HEK293 (cell line): ENCODE results near the gene CDRT4.

ENCODE experiments used
- CTCF ChIA-PET: fragments of 350-600 bp; formaldehyde crosslinking; extraction: SDS; loops from one replicate; lab custom pipeline; 2021; ENCODE audit warnings: antibody characterized with exemption; lab: Yijun Ruan, JAX
- POLR2A ChIA-PET: fragments of 300-600 bp; formaldehyde crosslinking; extraction: SDS; loops from one replicate; lab custom pipeline; 2020; ENCODE audit warnings: antibody characterized with exemption, inconsistent platforms; lab: Yijun Ruan, JAX
- H3K27ac ChIP-seq: fragments of 200-500 bp; sonication (Bioruptor generic); 2 replicates; pipeline ENCODE4 v1.5.1; 2014; ENCODE audit warnings: low read depth, low read length, control low read depth, inconsistent platforms; ENCODE audit errors: extremely low read depth
- H3K36me3 ChIP-seq, 2 experiments: fragments of 200-500 bp in 1 of 2; sonication (Bioruptor generic) in 1 of 2; 1 replicate in 1 of 2; 2 replicates in 1 of 2; pipeline ENCODE4 v1.5.1; 2014 to 2017; ENCODE audit warnings: inconsistent platforms in 2 of 2, low read length in 2 of 2; ENCODE audit not compliant: control insufficient read depth in 2 of 2, insufficient read depth in 1 of 2
- H3K4me1 ChIP-seq: fragments of 200-500 bp; sonication (Bioruptor generic); 2 replicates; pipeline ENCODE4 v1.5.1; 2014; ENCODE audit warnings: mild to moderate bottlenecking, low read length, inconsistent platforms; ENCODE audit not compliant: control insufficient read depth, insufficient read depth
- H3K4me3 ChIP-seq: 2 replicates; pipeline ENCODE4 v1.5.1; 2011; ENCODE audit warnings: low read depth, mild to moderate bottlenecking, control low read depth, low read length, moderate library complexity
- H3K9me3 ChIP-seq: fragments of 200-500 bp; sonication (Bioruptor generic); 2 replicates; pipeline ENCODE4 v1.5.1; 2014; ENCODE audit warnings: low read depth, low read length, inconsistent platforms; ENCODE audit not compliant: control insufficient read depth, insufficient read depth
- BCL11B ChIP-seq: fragments of 450-650 bp; formaldehyde crosslinking; IDR thresholded peaks from 2 replicates; pipeline ENCODE4 v1.5.1; 2016; ENCODE audit warnings: low read depth, missing biosample characterization, missing genetic modification characterization
- GLI2 ChIP-seq: fragments of 450-650 bp; formaldehyde crosslinking; IDR thresholded peaks from 2 replicates; pipeline ENCODE4; 2017; ENCODE audit warnings: missing biosample characterization, missing genetic modification characterization, low read depth, borderline replicate concordance
- MZF1 ChIP-seq: fragments of 450-650 bp; formaldehyde crosslinking; IDR thresholded peaks from 2 replicates; pipeline ENCODE4 v1.5.1; 2017; ENCODE audit warnings: missing biosample characterization, missing genetic modification characterization, borderline replicate concordance
- REPIN1 ChIP-seq: fragments of 450-650 bp; formaldehyde crosslinking; IDR thresholded peaks from 2 replicates; pipeline ENCODE4 v1.5.1; 2017; ENCODE audit warnings: missing biosample characterization, missing genetic modification characterization, low read depth
- TRIM28 ChIP-seq: IDR thresholded peaks from 2 replicates; pipeline ENCODE4 v1.6.1; 2011; ENCODE audit warnings: low read length, control low read depth, borderline replicate concordance
- ZBTB48 ChIP-seq: fragments of 450-650 bp; formaldehyde crosslinking; IDR thresholded peaks from 2 replicates; pipeline ENCODE4 v1.5.1; 2016; ENCODE audit warnings: missing biosample characterization, missing genetic modification characterization
- ZBTB7A ChIP-seq: fragments of 450-650 bp; formaldehyde crosslinking; IDR thresholded peaks from 2 replicates; pipeline ENCODE4 v1.5.1; 2016; ENCODE audit warnings: low read depth, missing biosample characterization, missing genetic modification characterization
- ZFP37 ChIP-seq: fragments of 450-650 bp; formaldehyde crosslinking; IDR thresholded peaks from 2 replicates; pipeline ENCODE4 v1.5.1; 2016; ENCODE audit warnings: missing biosample characterization, missing genetic modification characterization
- ZNF114 ChIP-seq: fragments of 450-650 bp; formaldehyde crosslinking; IDR thresholded peaks from 2 replicates; pipeline ENCODE4 v1.5.0; 2017; ENCODE audit warnings: missing biosample characterization, missing genetic modification characterization
- ZNF169 ChIP-seq: fragments of 450-650 bp; formaldehyde crosslinking; IDR thresholded peaks from 2 replicates; pipeline ENCODE4 v1.5.1; 2016; ENCODE audit warnings: missing biosample characterization, missing genetic modification characterization
- ZNF184 ChIP-seq: fragments of 450-650 bp; IDR thresholded peaks from 2 replicates; pipeline ENCODE4 v1.5.1; 2018; ENCODE audit warnings: missing biosample characterization, mild to moderate bottlenecking, missing genetic modification characterization
- ZNF211 ChIP-seq: fragments of 450-650 bp; formaldehyde crosslinking; IDR thresholded peaks from 2 replicates; pipeline ENCODE4 v1.5.1; 2016; ENCODE audit warnings: low read depth, missing biosample characterization, missing genetic modification characterization
- ZNF274 ChIP-seq, 2 experiments: fragments of 200-500 bp in 1 of 2; fragments of 450-650 bp in 1 of 2; sonication (Bioruptor generic) in 1 of 2; formaldehyde crosslinking in 1 of 2; IDR thresholded peaks; 2 replicates each; pipeline versions ENCODE4 v1.5.1 to v1.6.1; 2014 to 2016; ENCODE audit warnings: borderline replicate concordance in 1 of 2, inconsistent platforms in 1 of 2, low read length in 1 of 2, missing biosample characterization in 1 of 2, missing genetic modification characterization in 1 of 2
- ZNF302 ChIP-seq: fragments of 450-650 bp; formaldehyde crosslinking; IDR thresholded peaks from 2 replicates; pipeline ENCODE4 v1.5.1; 2016; ENCODE audit warnings: missing biosample characterization, missing genetic modification characterization, low read depth
- ZNF335 ChIP-seq: fragments of 450-650 bp; formaldehyde crosslinking; conservative IDR thresholded peaks from 2 replicates; pipeline ENCODE4 v1.5.1; 2016; ENCODE audit warnings: missing biosample characterization, missing genetic modification characterization
- ZNF341 ChIP-seq: fragments of 450-650 bp; formaldehyde crosslinking; IDR thresholded peaks from 2 replicates; pipeline ENCODE4; 2016; ENCODE audit warnings: low read depth, missing biosample characterization, missing genetic modification characterization
- ZNF394 ChIP-seq: fragments of 450-650 bp; formaldehyde crosslinking; IDR thresholded peaks from 2 replicates; pipeline ENCODE4 v1.5.1; 2016; ENCODE audit warnings: missing biosample characterization, missing genetic modification characterization, mild to moderate bottlenecking, moderate library complexity, borderline replicate concordance
- ZNF416 ChIP-seq: fragments of 450-650 bp; formaldehyde crosslinking; IDR thresholded peaks from 2 replicates; pipeline ENCODE4 v1.5.1; 2016; ENCODE audit warnings: missing biosample characterization, missing genetic modification characterization
- ZNF544 ChIP-seq: fragments of 450-650 bp; formaldehyde crosslinking; IDR thresholded peaks from 2 replicates; pipeline ENCODE4 v1.5.0; 2017; ENCODE audit warnings: missing biosample characterization, missing genetic modification characterization
- ZNF548 ChIP-seq: fragments of 450-650 bp; formaldehyde crosslinking; IDR thresholded peaks from 2 replicates; pipeline ENCODE4 v1.5.1; 2016; ENCODE audit warnings: missing biosample characterization, missing genetic modification characterization
- ZNF624 ChIP-seq: fragments of 450-650 bp; formaldehyde crosslinking; IDR thresholded peaks from 2 replicates; pipeline ENCODE4 v1.5.1; 2017; ENCODE audit warnings: missing biosample characterization, missing genetic modification characterization
- ZNF626 ChIP-seq: fragments of 450-650 bp; sonication (Bioruptor Pico); formaldehyde crosslinking; IDR thresholded peaks from 2 replicates; pipeline ENCODE4 v1.5.1; 2018; ENCODE audit warnings: missing biosample characterization, missing genetic modification characterization, inconsistent platforms
- ZNF670 ChIP-seq: fragments of 450-650 bp; formaldehyde crosslinking; IDR thresholded peaks from 2 replicates; pipeline ENCODE4 v1.5.1; 2016; ENCODE audit warnings: missing biosample characterization, missing genetic modification characterization, low read depth
- ZNF768 ChIP-seq: fragments of 450-650 bp; formaldehyde crosslinking; IDR thresholded peaks from 2 replicates; pipeline ENCODE4 v1.5.1; 2018; ENCODE audit warnings: missing biosample characterization, mild to moderate bottlenecking, missing genetic modification characterization
- ZSCAN23 ChIP-seq: fragments of 450-650 bp; formaldehyde crosslinking; IDR thresholded peaks from 2 replicates; pipeline ENCODE4 v1.5.1; 2016; ENCODE audit warnings: missing biosample characterization, missing genetic modification characterization
- ZSCAN30 ChIP-seq: fragments of 450-650 bp; IDR thresholded peaks from 2 replicates; pipeline ENCODE4 v1.5.1; 2018; ENCODE audit warnings: missing biosample characterization, mild to moderate bottlenecking, missing genetic modification characterization, moderate library complexity
- TF ChIP-seq, protein P1 (sequence below): fragments of 450-650 bp; IDR thresholded peaks from 2 replicates; pipeline ENCODE4 v1.5.1; 2018; ENCODE audit warnings: missing biosample characterization, missing genetic modification characterization
- TF ChIP-seq, protein P2 (sequence below): fragments of 450-650 bp; formaldehyde crosslinking; IDR thresholded peaks from 2 replicates; pipeline ENCODE4 v1.5.1; 2016; ENCODE audit warnings: missing biosample characterization, missing genetic modification characterization

Gene CDRT4

DNA sequence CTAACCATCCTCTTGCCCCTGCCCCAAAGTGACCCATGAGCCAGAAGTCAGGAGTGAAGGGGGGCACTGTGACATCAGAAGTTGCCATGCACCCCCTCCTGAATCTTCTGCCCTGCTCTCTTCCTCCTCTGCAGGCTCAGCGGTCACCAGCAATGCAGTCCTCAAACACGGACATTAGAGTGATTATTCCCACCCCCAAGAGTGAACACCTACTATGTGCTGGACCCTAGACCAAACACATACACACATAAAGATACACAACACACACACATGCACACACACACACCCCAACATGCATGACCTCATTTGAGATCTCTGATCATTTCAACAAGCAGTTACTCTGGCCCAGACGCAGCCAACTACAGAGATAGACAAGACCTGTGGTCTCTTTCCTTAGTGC, at the start of gene CDRT4:
TSS of gene CDRT4 (minus strand) at position 30 of the 400 bp plus-strand sequence. CDS start 27,383 bp downstream, outside the sequence.
- H3K27ac ChIP-seq: no peak within 1 kb of the TSS
- no peaks in the 10 kb centered on the region for H3K9me3 ChIP-seq
- TF ChIP-seq ZBTB48 (tag by site-specific recombination) (no peak), ZNF544 (no peak), MZF1 (no peak), REPIN1 (tag by site-specific recombination) (no peak), BCL11B (tag by site-specific recombination) (no peak), GLI2 (no peak), ZNF274 (IDR thresholded peaks at IDR 0.05; ENCODE audit: low read length) (no peak), ZNF274 (tag by site-specific recombination; IDR thresholded peaks at IDR 0.05; ENCODE audit: borderline replicate concordance) (no peak), ZBTB7A (tag by site-specific recombination) (no peak), ZNF394 (tag by site-specific recombination) (no peak), ZNF335 (no peak), ZNF768 (no peak), ZFP37 (tag by site-specific recombination) (no peak), ZNF302 (no peak)
- TF ChIP-seq, protein P1, sequence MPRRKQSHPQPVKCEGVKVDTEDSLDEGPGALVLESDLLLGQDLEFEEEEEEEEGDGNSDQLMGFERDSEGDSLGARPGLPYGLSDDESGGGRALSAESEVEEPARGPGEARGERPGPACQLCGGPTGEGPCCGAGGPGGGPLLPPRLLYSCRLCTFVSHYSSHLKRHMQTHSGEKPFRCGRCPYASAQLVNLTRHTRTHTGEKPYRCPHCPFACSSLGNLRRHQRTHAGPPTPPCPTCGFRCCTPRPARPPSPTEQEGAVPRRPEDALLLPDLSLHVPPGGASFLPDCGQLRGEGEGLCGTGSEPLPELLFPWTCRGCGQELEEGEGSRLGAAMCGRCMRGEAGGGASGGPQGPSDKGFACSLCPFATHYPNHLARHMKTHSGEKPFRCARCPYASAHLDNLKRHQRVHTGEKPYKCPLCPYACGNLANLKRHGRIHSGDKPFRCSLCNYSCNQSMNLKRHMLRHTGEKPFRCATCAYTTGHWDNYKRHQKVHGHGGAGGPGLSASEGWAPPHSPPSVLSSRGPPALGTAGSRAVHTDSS (tag by site-specific recombination): no peak
- TF ChIP-seq, protein P2, sequence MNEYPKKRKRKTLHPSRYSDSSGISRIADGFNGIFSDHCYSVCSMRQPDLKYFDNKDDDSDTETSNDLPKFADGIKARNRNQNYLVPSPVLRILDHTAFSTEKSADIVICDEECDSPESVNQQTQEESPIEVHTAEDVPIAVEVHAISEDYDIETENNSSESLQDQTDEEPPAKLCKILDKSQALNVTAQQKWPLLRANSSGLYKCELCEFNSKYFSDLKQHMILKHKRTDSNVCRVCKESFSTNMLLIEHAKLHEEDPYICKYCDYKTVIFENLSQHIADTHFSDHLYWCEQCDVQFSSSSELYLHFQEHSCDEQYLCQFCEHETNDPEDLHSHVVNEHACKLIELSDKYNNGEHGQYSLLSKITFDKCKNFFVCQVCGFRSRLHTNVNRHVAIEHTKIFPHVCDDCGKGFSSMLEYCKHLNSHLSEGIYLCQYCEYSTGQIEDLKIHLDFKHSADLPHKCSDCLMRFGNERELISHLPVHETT: no peak
- ChIA-PET POLR2A (no interaction called here), CTCF (interaction anchor here (1.2 kb wide), 2 partner anchors 22 to 35 kb away, joined by 3 to 8 read pairs; no protein-coding TSS in a partner anchor)
- H3K4me1 ChIP-seq: 0 out of 2 replicates have a peak, but pooled peaks cover 6% of the 10 kb centered on the region
- H3K4me3 ChIP-seq: no peak within 1 kb of the TSS
- H3K36me3 ChIP-seq: peaks cover 4 to 5% of the 10 kb centered on the region in 2 experiments; a peak in 2 of 3 replicates

DNA sequence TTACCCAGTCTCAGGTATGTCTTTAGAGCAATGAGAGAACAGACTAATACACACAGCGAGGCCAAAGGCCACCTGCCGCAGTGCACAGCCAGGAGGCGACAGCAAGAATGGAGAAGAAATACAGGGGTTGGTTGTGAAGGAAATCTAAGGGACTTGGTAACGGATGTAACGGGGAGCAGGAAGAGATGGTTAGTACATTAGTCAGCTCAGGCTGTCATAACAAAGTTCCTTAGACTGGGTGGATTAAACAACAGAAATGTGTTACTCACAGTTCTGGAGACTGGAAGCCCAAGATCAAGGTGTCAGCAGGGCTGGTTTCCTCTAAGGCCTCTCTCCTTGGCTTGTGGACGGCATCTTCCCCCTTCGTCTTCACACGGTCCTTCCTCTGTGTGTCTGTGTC, 48.7 kb upstream of the CDRT4 start:
- ChIA-PET POLR2A (no interaction called here), CTCF (no interaction called here)
- no peaks in the 10 kb centered on the region for H3K9me3 ChIP-seq
- no peak for TF ChIP-seq ZNF624
- TF ChIP-seq ZNF548 (tag by site-specific recombination): peak; percentile 82; the same call in 1 of the 2 replicates
- TF ChIP-seq ZSCAN30: no peak
- no peak overlapping the region for H3K27ac ChIP-seq
- no peak overlapping the region for H3K4me3 ChIP-seq
- peaks cover 0 to 59% of the 10 kb centered on the region in 2 experiments; a peak in 1 of 3 replicates for H3K36me3 ChIP-seq
- H3K4me1 ChIP-seq: no peaks in the 10 kb centered on the region

DNA sequence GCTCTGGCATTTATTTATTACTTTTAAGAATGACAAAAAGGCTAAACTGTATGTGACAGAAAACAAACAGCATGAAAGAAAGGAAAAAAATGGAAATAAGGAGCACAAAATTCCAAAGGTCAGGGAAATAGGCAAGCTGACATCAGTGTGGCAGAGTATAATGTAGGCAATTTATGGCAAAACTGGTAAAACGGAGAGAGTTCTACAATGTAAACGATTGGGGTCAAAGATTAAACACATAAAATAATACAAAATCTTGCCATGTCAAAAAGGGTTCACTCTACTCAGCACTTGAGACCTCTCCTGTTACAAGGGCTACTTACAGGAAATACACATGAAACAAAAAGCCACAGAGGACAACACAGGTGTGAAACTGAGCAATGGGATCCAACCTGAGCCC, 47.0 kb upstream of the CDRT4 start:
- no peaks in the 10 kb centered on the region for H3K4me1 ChIP-seq
- H3K9me3 ChIP-seq: no peaks in the 10 kb centered on the region
- TF ChIP-seq ZNF169 (tag by site-specific recombination): no peak
- TF ChIP-seq ZSCAN23 (tag by site-specific recombination): no peak
- TF ChIP-seq ZNF416: no peak
- no peak for TF ChIP-seq ZNF341
- no peak for TF ChIP-seq TRIM28
- no peak for TF ChIP-seq ZNF184 (tag by site-specific recombination)
- no peak for TF ChIP-seq ZNF670 (tag by site-specific recombination)
- no peak for TF ChIP-seq ZNF274 (IDR thresholded peaks at IDR 0.05; ENCODE audit: low read length)
- TF ChIP-seq ZNF274 (tag by site-specific recombination; IDR thresholded peaks at IDR 0.05; ENCODE audit: borderline replicate concordance): no peak
- TF ChIP-seq ZNF211 (tag by site-specific recombination): no peak
- no peak for TF ChIP-seq ZNF626 (tag by site-specific recombination)
- no peak for TF ChIP-seq ZNF114 (tag by site-specific recombination)
- no peak for TF ChIP-seq ZNF394 (tag by site-specific recombination)
- no peak overlapping the region for H3K4me3 ChIP-seq
- POLR2A ChIA-PET: no interaction called here
- CTCF ChIA-PET: interaction anchor here (0.7 to 3.0 kb wide), 3 partner anchors 11 to 277 kb away, joined by 3 to 20 read pairs (median 3); no protein-coding TSS in a partner anchor
- peaks cover 0 to 62% of the 10 kb centered on the region in 2 experiments; a peak in 1 of 3 replicates for H3K36me3 ChIP-seq
- H3K27ac ChIP-seq: no peak overlapping the region
